Loucy (cell line): ENCODE results near the gene AHDC1.

Source experiments
- H2AFZ ChIP-seq: fragments of 200-600 bp; sonication (generic); 2 replicates; pipeline ENCODE4 v1.6.0; 2016; ENCODE audit warnings: antibody characterized with exemption, mild to moderate bottlenecking, low read length, moderate library complexity
- H3F3A ChIP-seq: fragments of 200-600 bp; 2 replicates; pipeline ENCODE4 v1.6.0; 2016; ENCODE audit warnings: antibody characterized with exemption, low read depth, mild to moderate bottlenecking
- H3K27me3 ChIP-seq: fragments of 200-600 bp; sonication (generic); 2 replicates; pipeline ENCODE4 v1.6.1; 2014; ENCODE audit warnings: low read length, mild to moderate bottlenecking; ENCODE audit not compliant: insufficient read depth, poor library complexity, severe bottlenecking
- H3K36me3 ChIP-seq: fragments of 200-600 bp; sonication (generic); 2 replicates; pipeline ENCODE4 v1.6.1; 2016; ENCODE audit warnings: low read length; ENCODE audit not compliant: insufficient read depth
- H3K4me1 ChIP-seq: fragments of 200-600 bp; sonication (generic); 2 replicates; pipeline ENCODE4 v1.5.1; 2014; ENCODE audit warnings: low read length, mild to moderate bottlenecking; ENCODE audit not compliant: insufficient read depth, poor library complexity, severe bottlenecking
- H3K4me2 ChIP-seq: fragments of 200-600 bp; sonication (generic); 2 replicates; pipeline ENCODE4 v1.6.0; 2014; ENCODE audit warnings: antibody characterized with exemption, low read length, low read depth, mild to moderate bottlenecking; ENCODE audit not compliant: poor library complexity, severe bottlenecking
- H3K4me3 ChIP-seq: fragments of 200-600 bp; sonication (generic); 2 replicates; pipeline ENCODE4 v1.5.1; 2014; ENCODE audit warnings: low read length, mild to moderate bottlenecking, mixed read lengths; ENCODE audit not compliant: poor library complexity, severe bottlenecking
- H3K79me2 ChIP-seq: fragments of 200-600 bp; sonication (generic); 2 replicates; pipeline ENCODE4 v1.6.1; 2014; ENCODE audit warnings: low read length; ENCODE audit not compliant: insufficient read depth
- H3K9ac ChIP-seq: fragments of 200-600 bp; sonication (generic); 2 replicates; pipeline ENCODE4 v1.6.0; 2014; ENCODE audit warnings: mild to moderate bottlenecking, low read depth, low read length, moderate library complexity; ENCODE audit not compliant: poor library complexity, severe bottlenecking
- H3K9me2 ChIP-seq: fragments of 200-600 bp; sonication (generic); replicated peaks from 2 replicates; pipeline ENCODE4 v1.6.1; 2016; ENCODE audit warnings: low read depth, low read length, mixed read lengths
- H3K9me3 ChIP-seq: fragments of 200-600 bp; sonication (generic); 2 replicates; pipeline ENCODE4 v1.6.1; 2014; ENCODE audit warnings: mild to moderate bottlenecking, antibody characterized with exemption, low read length, low read depth; ENCODE audit not compliant: insufficient read depth
- H4K20me1 ChIP-seq: fragments of 200-600 bp; sonication (generic); 2 replicates; pipeline ENCODE4 v1.6.0; 2014; ENCODE audit warnings: antibody characterized with exemption, low read length, mild to moderate bottlenecking; ENCODE audit not compliant: insufficient read depth, poor library complexity, severe bottlenecking
- CTCF ChIP-seq: fragments of 200-600 bp; sonication (generic); conservative IDR thresholded peaks from 2 replicates; pipeline ENCODE4 v1.5.1; 2014; ENCODE audit warnings: mild to moderate bottlenecking, antibody characterized with exemption, low read length
- EZH2phosphoT487 ChIP-seq: fragments of 200-600 bp; IDR thresholded peaks from 2 replicates; pipeline ENCODE4 v1.6.1; 2018; ENCODE audit warnings: antibody characterized with exemption, mild to moderate bottlenecking, moderate library complexity, borderline replicate concordance

The AHDC1 gene

GRCh38 chr1:27570784-27571183 is 33.2 kb downstream of the AHDC1 start:
- no peak overlapping the region for H2AFZ ChIP-seq
- H3K9ac ChIP-seq, result no peak overlapping the region
- H3K9me2 ChIP-seq, result no peaks in the 10 kb centered on the region
- no peak overlapping the region for H3K4me2 ChIP-seq
- TF ChIP-seq EZH2phosphoT487 (no peak), CTCF (no peak)
- H3K4me1 ChIP-seq, result peaks cover 40% of the 10 kb centered on the region
- peaks cover 7% of the 10 kb centered on the region; the same call in 1 of the 2 replicates for H3K36me3 ChIP-seq
- no peaks in the 10 kb centered on the region for H3F3A ChIP-seq
- H3K9me3 ChIP-seq, result no peaks in the 10 kb centered on the region
- peaks cover 73% of the 10 kb centered on the region for H4K20me1 ChIP-seq
- H3K27me3 ChIP-seq, result no peaks in the 10 kb centered on the region
- no peak overlapping the region for H3K4me3 ChIP-seq
- peaks cover 96% of the 10 kb centered on the region for H3K79me2 ChIP-seq

GRCh38 chr1:27570356-27570755 is 33.6 kb downstream of the AHDC1 start:
- Histone ChIP-seq H2AFZ (no peak overlapping the region), H3K27me3 (no peaks in the 10 kb centered on the region), H3K9ac (no peak overlapping the region), H3K36me3 (peaks cover 11% of the 10 kb centered on the region; the same call in 1 of the 2 replicates), H3K9me3 (no peaks in the 10 kb centered on the region), H3K79me2 (peaks cover 99% of the 10 kb centered on the region), H3K4me2 (no peak overlapping the region), H4K20me1 (peaks cover 78% of the 10 kb centered on the region), H3K4me3 (no peak overlapping the region), H3K4me1 (peaks cover 40% of the 10 kb centered on the region), H3F3A (no peaks in the 10 kb centered on the region), H3K9me2 (no peaks in the 10 kb centered on the region)
- TF ChIP-seq CTCF (no peak), EZH2phosphoT487 (no peak)

- Histone ChIP-seq H3K79me2 (peaks cover 99% of the 10 kb centered on the region), H3K4me2 (no peak overlapping the region), H3K9me2 (no peaks in the 10 kb centered on the region), H2AFZ (no peak overlapping the region), H3K9ac (no peak overlapping the region), H3K4me1 (peaks cover 41% of the 10 kb centered on the region), H4K20me1 (peaks cover 78% of the 10 kb centered on the region), H3K4me3 (no peak overlapping the region), H3K27me3 (no peaks in the 10 kb centered on the region), H3K9me3 (no peaks in the 10 kb centered on the region), H3F3A (no peaks in the 10 kb centered on the region), H3K36me3 (peaks cover 13% of the 10 kb centered on the region; the same call in 1 of the 2 replicates)
- TF ChIP-seq CTCF, result no peak
- no peak for TF ChIP-seq EZH2phosphoT487
These were observed 34.2 kb downstream of the AHDC1 start for GRCh38 chr1:27569506-27570291.
